Stimulated activated CD8-positive, alpha-beta memory T cell treated with anti-CD3 and anti-CD28 coated beads, Interleukin-4, amount 100 ng/mL, for 4 hours (primary cell): ENCODE results near the gene PTPRA.
"Not testable (repeated sequence)": the region's sequence is repeated elsewhere in the genome, so short reads cannot be mapped to it uniquely, and the experiment has no call there.

Source experiments
- DNase-seq, 2 donors: peaks; one replicate each; pipeline ENCODE4 v3.0.0-alpha.2; 2020; ENCODE audit warnings: low read depth in 2 of 2, low spot score in 1 of 2

The PTPRA gene

GRCh38 chr20:3041854-3042409 lies 168.7 kb downstream of the PTPRA start:
- no peak for DNase-seq

DNA sequence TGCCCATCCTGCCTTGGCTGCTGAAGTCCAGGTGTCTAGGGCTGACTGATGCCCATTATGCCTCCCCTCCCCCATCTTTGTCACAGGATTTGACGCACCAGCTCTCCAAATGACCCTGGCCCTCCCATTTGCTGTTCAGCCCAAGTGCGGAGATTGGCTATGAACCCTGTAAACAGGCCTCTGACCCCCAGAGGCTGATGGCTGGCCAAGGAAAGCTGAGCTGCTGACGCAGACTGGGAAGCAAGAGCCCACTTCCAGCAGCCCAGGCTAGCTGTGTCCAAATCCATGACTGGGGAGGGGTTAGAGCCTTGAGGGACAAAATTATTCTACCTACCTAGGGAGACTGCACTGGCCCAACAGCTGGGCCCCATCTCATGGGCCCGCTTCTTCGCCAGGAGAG lies 169.3 kb downstream of the PTPRA start:
- no peak for DNase-seq

DNA sequence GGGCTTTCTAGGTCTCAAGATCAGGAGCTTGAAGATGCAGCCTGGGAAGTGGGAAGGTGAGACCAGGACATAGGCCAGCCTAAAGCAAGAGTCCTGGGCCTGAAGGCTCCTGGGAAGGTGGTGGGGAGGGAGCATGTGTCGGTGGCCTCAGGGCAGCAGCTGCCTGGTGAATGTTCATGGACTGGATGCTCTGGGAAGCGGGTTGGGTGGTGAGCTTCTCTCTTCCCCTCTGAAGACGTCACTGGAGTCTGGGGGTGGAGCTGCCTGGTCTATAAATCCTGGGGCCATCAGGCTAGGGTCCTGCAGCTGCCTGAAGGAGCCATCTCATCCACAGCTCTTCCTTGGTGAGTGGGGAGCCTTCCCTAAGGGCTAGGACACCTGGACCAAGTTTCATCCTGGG lies 170.0 kb downstream of the PTPRA start, which contains the start of gene GNRH2:
Gene GNRH2 (plus strand): TSS at position 301 of the 400 bp plus-strand sequence. CDS start 793 bp downstream, outside the sequence.
- no peak for DNase-seq

GRCh38 chr20:3044336-3044965 lies 171.2 kb downstream of the PTPRA start:
- no peak for DNase-seq

GRCh38 chr20:3045042-3045815 lies 171.9 kb downstream of the PTPRA start:
- peak in 1 of 2 donors; percentile 15 for DNase-seq

DNA sequence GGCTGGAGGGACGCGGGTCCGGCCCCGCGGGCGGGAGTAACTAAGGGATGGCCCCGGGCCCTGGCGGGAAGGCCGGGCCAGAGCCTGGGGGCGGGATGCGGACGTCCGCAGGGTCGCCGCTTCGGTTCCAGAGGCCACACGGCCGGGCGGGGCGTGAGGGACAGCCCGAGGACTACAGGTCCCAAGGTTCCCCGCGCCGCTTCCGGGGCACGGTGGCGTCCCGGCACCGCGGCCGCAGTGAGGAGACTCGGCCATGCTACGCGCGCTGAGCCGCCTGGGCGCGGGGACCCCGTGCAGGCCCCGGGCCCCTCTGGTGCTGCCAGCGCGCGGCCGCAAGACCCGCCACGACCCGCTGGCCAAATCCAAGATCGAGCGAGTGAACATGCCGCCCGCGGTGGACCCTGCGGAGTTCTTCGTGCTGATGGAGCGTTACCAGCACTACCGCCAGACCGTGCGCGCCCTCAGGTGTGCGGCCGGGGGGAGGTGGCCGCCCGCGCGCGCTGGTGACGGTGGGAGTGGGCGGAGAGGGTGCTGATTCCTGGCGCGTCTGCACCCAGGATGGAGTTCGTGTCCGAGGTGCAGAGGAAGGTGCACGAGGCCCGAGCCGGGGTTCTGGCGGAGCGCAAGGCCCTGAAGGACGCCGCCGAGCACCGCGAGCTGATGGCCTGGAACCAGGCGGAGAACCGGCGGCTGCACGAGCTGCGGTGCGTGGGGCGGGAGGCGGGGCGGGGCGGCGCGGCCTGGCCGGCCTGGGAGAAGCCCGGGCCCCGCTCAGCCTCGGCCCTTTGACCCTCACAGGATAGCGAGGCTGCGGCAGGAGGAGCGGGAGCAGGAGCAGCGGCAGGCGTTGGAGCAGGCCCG lies 172.8 kb downstream of the PTPRA start, which contains the start of gene MRPS26:
Gene MRPS26 (plus strand): TSS at position 237 of the 861 bp plus-strand sequence. CDS start 17 bp downstream, at position 254.
- peak; percentile 54 to 62 for DNase-seq

DNA sequence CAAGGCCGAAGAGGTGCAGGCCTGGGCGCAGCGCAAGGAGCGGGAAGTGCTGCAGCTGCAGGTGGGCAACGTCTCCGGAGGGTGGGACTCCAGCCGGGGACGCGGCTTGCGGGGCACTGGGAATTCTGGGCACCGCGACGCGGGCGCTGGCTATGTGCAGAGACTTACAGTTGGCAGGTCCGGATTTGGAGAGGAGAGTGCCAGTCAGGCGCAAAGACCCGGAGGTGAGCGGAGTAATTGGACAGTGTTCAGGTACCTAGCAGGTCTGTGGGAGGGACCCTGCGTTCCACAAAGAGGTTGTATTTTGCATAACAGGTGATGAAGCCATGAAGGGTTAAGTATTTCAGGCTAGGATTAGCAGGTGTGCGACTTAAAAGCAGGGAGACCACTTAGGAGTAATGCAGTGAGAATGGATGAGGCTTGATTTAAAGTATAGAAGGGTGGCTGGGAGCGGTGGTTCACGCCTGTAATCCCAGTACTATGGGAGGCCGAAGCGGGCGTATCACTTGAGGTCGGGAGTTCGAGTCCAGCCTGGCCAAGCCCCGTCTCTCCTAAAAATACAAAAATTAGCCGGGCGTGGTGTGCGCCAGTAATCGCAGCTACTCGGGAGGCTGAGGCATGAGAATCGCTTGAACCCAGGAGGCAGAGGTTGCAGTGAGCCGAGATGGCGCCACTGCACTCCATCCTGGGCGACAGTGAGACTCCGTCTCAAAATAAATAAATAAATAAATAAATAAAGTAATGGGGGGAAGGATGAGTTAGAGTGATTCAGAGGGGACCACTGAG lies 173.6 kb downstream of the PTPRA start:
- no peak for DNase-seq

DNA sequence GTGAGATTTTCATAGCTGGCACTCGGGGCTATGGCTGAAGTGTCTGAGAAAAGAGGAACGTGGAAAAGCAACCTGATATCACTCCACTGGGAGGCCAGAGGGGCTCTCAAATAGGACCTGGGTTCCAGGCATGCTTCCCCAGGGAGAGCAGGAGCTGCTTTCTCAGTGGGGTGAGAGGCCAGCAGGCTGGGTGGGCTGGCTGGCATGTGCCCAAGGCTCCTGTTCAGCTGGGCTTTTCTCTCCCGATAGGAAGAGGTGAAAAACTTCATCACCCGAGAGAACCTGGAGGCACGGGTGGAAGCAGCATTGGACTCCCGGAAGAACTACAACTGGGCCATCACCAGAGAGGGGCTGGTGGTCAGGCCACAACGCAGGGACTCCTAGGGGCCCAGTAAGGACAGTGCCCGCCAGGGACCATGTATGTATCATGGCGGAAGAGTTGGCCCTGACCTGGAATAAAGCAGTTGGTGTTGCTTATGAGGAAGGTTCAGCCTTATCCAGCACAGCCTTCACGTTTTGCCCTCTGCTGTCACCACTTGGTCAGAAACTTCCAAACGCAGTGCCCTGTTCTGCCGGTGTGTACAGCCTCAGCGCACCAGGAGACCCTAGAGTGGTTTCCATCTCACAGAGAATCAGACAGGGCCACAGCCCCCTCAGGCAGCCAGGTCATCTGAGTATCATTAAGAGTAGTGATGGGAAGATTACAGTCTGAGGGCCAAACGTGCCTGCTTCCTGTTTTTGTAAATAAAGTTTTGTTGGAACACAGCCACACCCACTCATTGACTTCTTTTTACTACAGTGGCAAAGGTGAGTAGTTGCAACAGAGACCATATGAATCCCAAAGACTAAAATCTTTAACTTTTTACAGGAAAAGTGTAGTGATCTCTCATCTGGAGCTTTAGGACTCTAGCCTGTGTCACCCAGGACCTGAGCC lies 174.5 kb downstream of the PTPRA start:
- DNase-seq: no peak

- no peak for DNase-seq
Observed at GRCh38 chr20:3051385-3052019, 178.2 kb downstream of the PTPRA start.

DNA sequence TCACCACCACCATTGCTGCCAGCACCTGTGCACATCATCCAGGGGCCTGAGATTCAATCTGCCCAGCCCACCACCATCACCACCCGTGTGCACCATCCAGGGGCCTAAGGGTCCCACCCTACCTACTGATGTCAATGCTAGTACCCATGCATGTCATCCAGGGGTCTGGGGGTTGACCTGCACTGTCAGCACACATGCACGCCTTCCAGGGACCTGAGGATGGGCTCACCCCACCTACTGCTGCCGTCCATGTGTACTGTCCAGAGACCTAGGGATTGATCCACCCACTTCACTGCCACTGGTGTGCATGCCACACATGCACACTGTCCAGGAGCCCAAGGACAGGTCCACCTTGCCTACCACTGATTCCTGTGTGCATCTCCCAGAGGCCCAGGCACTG lies 186.2 kb downstream of the PTPRA start:
- no peak for DNase-seq

DNA sequence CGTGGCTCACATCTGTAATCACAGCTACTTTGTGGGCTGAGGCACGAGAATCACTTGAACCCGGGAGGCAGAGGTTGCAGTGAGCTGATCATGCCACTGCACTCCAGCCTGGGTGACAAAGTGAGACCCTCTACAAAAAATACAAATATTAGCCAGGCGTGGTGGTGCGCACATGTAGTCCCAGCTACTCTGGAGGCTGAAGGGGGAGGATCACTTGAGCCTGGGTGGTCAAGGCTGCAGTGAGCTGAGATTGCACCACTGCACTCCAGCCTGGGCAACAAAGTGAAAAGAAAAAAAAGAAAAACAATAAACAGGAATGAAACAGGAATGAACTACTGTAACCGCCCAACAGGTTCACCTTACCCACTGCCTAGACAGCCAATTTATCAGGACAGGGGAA lies 190.8 kb downstream of the PTPRA start:
- not testable (repeated sequence) for DNase-seq

- DNase-seq: no peak
Observed at GRCh38 chr20:3067139-3068014, 194.1 kb downstream of the PTPRA start.

- DNase-seq: no peak
Observed at GRCh38 chr20:3068075-3068474, 194.8 kb downstream of the PTPRA start.

DNA sequence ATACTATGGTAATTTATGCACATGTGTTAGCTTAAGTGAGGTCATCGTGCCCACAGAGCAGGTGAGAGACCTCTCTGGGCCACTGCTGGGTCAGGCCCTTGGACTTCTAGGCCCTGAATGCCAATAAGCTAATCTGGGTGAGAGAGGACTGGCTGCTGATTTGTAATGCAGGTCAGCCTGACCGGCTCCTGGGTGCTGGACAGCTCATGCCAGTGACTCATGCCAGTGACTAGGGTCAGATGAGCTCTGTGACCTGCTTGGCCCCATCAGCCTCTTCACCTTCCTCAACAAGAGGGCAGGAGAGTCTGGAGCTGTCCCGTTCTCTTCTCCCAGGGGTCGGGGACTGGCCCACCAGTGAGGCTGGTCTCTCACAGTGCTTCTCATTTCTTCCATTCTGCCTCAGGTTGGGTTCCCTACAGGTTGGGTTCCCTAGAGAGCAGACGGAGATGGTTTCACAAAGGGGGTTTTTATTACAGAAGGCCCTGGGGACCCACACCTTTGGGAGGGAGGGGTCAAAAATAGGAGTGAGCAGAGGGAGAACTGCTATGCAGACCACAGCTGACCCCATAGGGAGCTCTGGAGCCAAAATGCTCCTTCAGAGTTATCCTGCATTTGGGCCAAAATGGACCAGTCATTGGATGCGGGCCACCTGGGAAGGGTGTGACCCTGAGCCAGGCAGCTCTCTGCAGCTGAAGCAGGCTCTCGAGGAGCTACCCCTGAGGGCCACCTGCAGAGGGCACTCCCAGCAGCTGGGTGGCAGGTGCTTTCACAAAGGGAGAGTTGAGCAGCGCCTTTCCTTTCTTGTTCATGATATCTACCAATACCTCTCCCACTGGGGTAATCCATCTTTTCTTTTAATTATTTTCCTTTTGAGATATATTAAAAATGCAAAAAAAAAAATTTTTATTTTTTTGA lies 196.0 kb downstream of the PTPRA start:
- DNase-seq: no peak

DNA sequence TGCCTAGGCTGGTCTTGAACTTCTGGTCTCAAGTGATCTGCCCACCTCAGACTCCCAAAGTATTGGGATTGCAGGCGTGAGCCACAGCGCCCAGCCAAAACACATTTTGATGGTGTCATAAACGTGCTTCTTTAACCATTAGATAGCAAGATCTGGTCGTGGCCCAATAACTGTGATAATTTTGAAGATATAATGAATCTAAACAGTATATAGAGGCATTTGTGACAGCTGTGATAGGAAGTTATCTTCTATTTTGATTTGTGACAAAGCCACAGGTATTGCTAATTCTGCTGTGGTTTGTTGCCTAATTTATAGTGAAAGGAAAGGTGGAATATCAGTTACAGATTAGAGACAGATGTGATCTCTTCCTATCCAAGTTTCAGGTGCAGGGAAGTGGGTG lies 197.4 kb downstream of the PTPRA start:
- no peak for DNase-seq

DNA sequence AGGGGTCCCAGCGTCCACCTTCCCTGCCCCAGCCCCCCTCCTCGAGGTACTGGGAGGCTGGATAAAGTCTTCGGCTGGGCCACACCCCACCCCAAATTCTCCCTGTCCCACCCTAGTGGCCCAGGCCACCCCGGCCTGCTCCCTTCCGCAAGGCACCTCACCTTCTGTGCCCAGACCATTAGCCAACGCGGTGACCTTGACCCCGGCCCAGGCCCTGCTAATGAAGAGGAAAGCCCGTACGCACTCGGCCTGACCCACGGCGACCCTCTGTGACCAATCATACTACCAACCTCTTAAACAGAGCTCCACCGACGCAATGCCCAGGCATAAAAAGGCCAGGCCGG lies 198.0 kb downstream of the PTPRA start:
- DNase-seq: no peak
